ENCODE measurements around the gene TBL1X.

TBL1X gene

GRCh38 chrX:9729171-9729885 lies 264.5 kb downstream of the TBL1X start:
- Histone ChIP-seq H3K9me3 (no peaks in the 10 kb centered on the region), H3K27me3 (no peaks in the 10 kb centered on the region), H3K4me1 (ENCODE audit: control insufficient read depth in 1 of 2, insufficient read depth in 1 of 2, low read depth in 1 of 2, low read length in 1 of 2) (no peaks in the 10 kb centered on the region), H3K4me3 (ENCODE audit: low read depth in 1 of 2, low read length in 1 of 2) (no peak overlapping the region), H3K36me3 (no peaks in the 10 kb centered on the region), H3K27ac (no peak overlapping the region)
- TF ChIP-seq CTCF (IDR thresholded peaks at IDR 0.05), result no peak

GRCh38 chrX:9730078-9730477 lies 265.2 kb downstream of the TBL1X start:
- no peaks in the 10 kb centered on the region for H3K27me3 ChIP-seq
- H3K4me3 ChIP-seq (ENCODE audit: low read depth in 1 of 2, low read length in 1 of 2), result no peak overlapping the region
- H3K36me3 ChIP-seq, result no peaks in the 10 kb centered on the region
- TF ChIP-seq CTCF (IDR thresholded peaks at IDR 0.05), result no peak
- H3K4me1 ChIP-seq (ENCODE audit: control insufficient read depth in 1 of 2, insufficient read depth in 1 of 2, low read depth in 1 of 2, low read length in 1 of 2), result no peaks in the 10 kb centered on the region
- H3K9me3 ChIP-seq, result no peaks in the 10 kb centered on the region
- no peak overlapping the region for H3K27ac ChIP-seq

GRCh38 chrX:9730752-9731151 lies 265.9 kb downstream of the TBL1X start:
- H3K27me3 ChIP-seq, result no peaks in the 10 kb centered on the region
- no peaks in the 10 kb centered on the region for H3K9me3 ChIP-seq
- no peaks in the 10 kb centered on the region for H3K4me1 ChIP-seq (ENCODE audit: control insufficient read depth in 1 of 2, insufficient read depth in 1 of 2, low read depth in 1 of 2, low read length in 1 of 2)
- no peak overlapping the region for H3K4me3 ChIP-seq (ENCODE audit: low read depth in 1 of 2, low read length in 1 of 2)
- H3K36me3 ChIP-seq, result no peaks in the 10 kb centered on the region
- TF ChIP-seq CTCF (IDR thresholded peaks at IDR 0.05), result no peak
- no peak overlapping the region for H3K27ac ChIP-seq

- no peak overlapping the region for H3K4me3 ChIP-seq (ENCODE audit: low read depth in 1 of 2, low read length in 1 of 2)
- no peaks in the 10 kb centered on the region for H3K4me1 ChIP-seq (ENCODE audit: control insufficient read depth in 1 of 2, insufficient read depth in 1 of 2, low read depth in 1 of 2, low read length in 1 of 2)
- no peaks in the 10 kb centered on the region for H3K27me3 ChIP-seq
- no peak overlapping the region for H3K27ac ChIP-seq
- TF ChIP-seq CTCF (IDR thresholded peaks at IDR 0.05), result no peak
- no peaks in the 10 kb centered on the region for H3K36me3 ChIP-seq
- H3K9me3 ChIP-seq, result no peaks in the 10 kb centered on the region
These were observed 272.5 kb downstream of the TBL1X start for GRCh38 chrX:9737363-9737762.

- Histone ChIP-seq H3K27me3 (no peaks in the 10 kb centered on the region), H3K36me3 (no peaks in the 10 kb centered on the region), H3K4me1 (ENCODE audit: control insufficient read depth in 1 of 2, insufficient read depth in 1 of 2, low read depth in 1 of 2, low read length in 1 of 2) (no peaks in the 10 kb centered on the region)
These were observed 273.3 kb downstream of the TBL1X start for GRCh38 chrX:9738151-9738550.

More at GRCh38 chrX:9738151-9738550, 273.3 kb downstream of the TBL1X start:
- H3K4me3 ChIP-seq (ENCODE audit: low read depth in 1 of 2, low read length in 1 of 2), result no peak overlapping the region
- no peak for TF ChIP-seq CTCF (IDR thresholded peaks at IDR 0.05)
- H3K9me3 ChIP-seq, result no peaks in the 10 kb centered on the region
- no peak overlapping the region for H3K27ac ChIP-seq

All from neutrophil (primary cell).